ENCODE measurements around the gene CASQ1.

DNA sequence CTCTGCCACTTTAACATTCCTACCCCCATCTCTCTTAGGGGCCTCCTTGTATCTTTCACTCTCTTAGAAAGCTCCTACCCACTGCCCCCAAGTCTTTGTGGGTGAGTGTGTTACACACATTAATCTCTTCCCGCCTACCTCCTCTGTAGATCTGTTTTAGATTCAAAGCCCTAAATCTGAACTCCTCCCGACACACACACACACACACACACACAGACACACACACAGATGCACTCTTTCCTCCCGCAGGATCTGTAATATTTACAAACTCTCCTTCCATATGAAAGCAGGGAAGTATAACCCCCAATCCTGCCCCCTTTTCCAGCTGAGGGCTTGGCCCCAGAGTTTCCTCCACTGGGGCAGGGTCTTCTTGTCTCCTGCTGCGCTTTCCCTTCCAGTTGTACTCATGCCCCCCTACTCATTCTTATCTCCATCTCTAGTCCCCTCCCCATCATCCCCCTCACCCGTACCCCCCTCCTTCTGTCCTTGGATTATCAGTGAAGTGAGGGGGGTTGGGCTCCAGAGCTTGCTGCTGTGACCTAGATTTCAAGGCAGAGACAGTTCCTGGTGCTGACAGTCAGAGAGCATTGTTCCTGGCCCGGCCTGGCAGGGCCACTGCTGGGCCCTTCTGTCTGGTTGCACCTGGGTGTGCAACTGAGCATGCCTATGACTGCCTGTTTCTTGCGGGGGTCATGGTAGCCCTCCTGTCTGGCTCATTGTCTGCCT is 19.1 kb downstream of the CASQ1 start:
- TF ChIP-seq, protein P1, sequence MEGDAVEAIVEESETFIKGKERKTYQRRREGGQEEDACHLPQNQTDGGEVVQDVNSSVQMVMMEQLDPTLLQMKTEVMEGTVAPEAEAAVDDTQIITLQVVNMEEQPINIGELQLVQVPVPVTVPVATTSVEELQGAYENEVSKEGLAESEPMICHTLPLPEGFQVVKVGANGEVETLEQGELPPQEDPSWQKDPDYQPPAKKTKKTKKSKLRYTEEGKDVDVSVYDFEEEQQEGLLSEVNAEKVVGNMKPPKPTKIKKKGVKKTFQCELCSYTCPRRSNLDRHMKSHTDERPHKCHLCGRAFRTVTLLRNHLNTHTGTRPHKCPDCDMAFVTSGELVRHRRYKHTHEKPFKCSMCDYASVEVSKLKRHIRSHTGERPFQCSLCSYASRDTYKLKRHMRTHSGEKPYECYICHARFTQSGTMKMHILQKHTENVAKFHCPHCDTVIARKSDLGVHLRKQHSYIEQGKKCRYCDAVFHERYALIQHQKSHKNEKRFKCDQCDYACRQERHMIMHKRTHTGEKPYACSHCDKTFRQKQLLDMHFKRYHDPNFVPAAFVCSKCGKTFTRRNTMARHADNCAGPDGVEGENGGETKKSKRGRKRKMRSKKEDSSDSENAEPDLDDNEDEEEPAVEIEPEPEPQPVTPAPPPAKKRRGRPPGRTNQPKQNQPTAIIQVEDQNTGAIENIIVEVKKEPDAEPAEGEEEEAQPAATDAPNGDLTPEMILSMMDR (IDR thresholded peaks at IDR 0.05; ENCODE audit: low read depth, low read length): no peak
- no peak for TF ChIP-seq EZH2phosphoT487 (IDR thresholded peaks at IDR 0.05; ENCODE audit: low read depth)
